ENCODE data around the gene NPY4R2.
"Not testable (repeated sequence)": the region's sequence is repeated elsewhere in the genome, so short reads cannot be mapped to it uniquely, and the experiment has no call there.

GRCh38 chr10:47962785-47963184, 44.3 kb downstream of the NPY4R2 start:
- TF ChIP-seq CTCF (IDR thresholded peaks at IDR 0.05; ENCODE audit: poor library complexity); EZH2 (IDR thresholded peaks at IDR 0.05; ENCODE audit: borderline replicate concordance): not testable (repeated sequence)
